ENCODE data around the gene RAB11FIP3. TPM values are rescaled to one million over a fixed set of nuclear protein-coding genes. Genes with fewer than 3 reads are reported as not detected.

Gene RAB11FIP3
- total and polyA plus RNA-seq, 10 of the 15 experiments (the other 5 are each of a cell fraction or from before 2014, with no cell fraction given), result 1.2 to 27.3 (median 7.7) TPM

GRCh38 chr16:483341-484075 lies 58.1 kb downstream of the RAB11FIP3 start:
- no peak for TF ChIP-seq RBBP5 (conservative IDR thresholded peaks at IDR 0.05)
- no peak for TF ChIP-seq HDAC6 (IDR thresholded peaks at IDR 0.05; ENCODE audit: unreplicated experiment)
- TF ChIP-seq EP300 (IDR thresholded peaks at IDR 0.05; ENCODE audit: borderline replicate concordance in 1 of 2, control insufficient read depth in 1 of 2, low read depth in 2 of 2, low read length in 2 of 2), result no peak
- no peak for TF ChIP-seq JUNB (IDR thresholded peaks at IDR 0.05)
- no peak for TF ChIP-seq KLF5 (IDR thresholded peaks at IDR 0.05; ENCODE audit: partially characterized antibody)
- no peak for TF ChIP-seq SUZ12 (IDR thresholded peaks at IDR 0.05; ENCODE audit: unreplicated experiment)
- no peak for TF ChIP-seq SREBF2 (IDR thresholded peaks at IDR 0.05; ENCODE audit: low read length)
- no peak for TF ChIP-seq USF1 (IDR thresholded peaks at IDR 0.05; ENCODE audit: borderline replicate concordance, extremely low read length, insufficient read depth, low read depth, low read length)
- TF ChIP-seq ZZZ3 (IDR thresholded peaks at IDR 0.05; ENCODE audit: control insufficient read depth, insufficient read length, low read depth), result no peak
- no peak for TF ChIP-seq POLR2A (IDR thresholded peaks at IDR 0.05; ENCODE audit: low read depth, low read length)
- TF ChIP-seq SPI1 (IDR thresholded peaks at IDR 0.05; ENCODE audit: borderline replicate concordance, insufficient read depth, low read depth, low read length), result no peak
- Histone ChIP-seq H3K4me3 (no peak overlapping the region), H3K36me3 (ENCODE audit: control insufficient read depth in 2 of 2, insufficient read depth in 2 of 2, low read length in 1 of 2) (peaks cover 2 to 4% of the 10 kb centered on the region in 2 experiments; a peak in 3 of 4 replicates), H3K9me3 (replicated peaks; ENCODE audit: control insufficient read depth, insufficient read depth, low read length) (no peaks in the 10 kb centered on the region), H3K9ac (ENCODE audit: control insufficient read depth, insufficient read depth, low read length) (no peak overlapping the region), H3K4me2 (ENCODE audit: control insufficient read depth, insufficient read depth) (no peak overlapping the region), H3K79me2 (ENCODE audit: control insufficient read depth, insufficient read depth, low read length) (no peaks in the 10 kb centered on the region), H3K4me1 (ENCODE audit: control insufficient read depth, insufficient read depth, low read length) (no peaks in the 10 kb centered on the region), H3K27me3 (replicated peaks in 1 of 2; ENCODE audit: control insufficient read depth in 2 of 2, insufficient read depth in 2 of 2, low read length in 1 of 2) (no peaks in the 10 kb centered on the region), H4K20me1 (ENCODE audit: control insufficient read depth, insufficient read depth) (no peaks in the 10 kb centered on the region), H3K27ac (ENCODE audit: control insufficient read depth, insufficient read depth) (no peak overlapping the region), H2AFZ (ENCODE audit: control insufficient read depth, low read depth, low read length) (no peak overlapping the region)
- DNase-seq (ENCODE audit: low read depth, low spot score), result no peak
- RAD21 ChIA-PET (ENCODE audit: unreplicated experiment), result no interaction called here
- CTCF ChIA-PET, result interaction anchor here (0.7 kb wide), 2 partner anchors 23 to 35 kb away, joined by 3 read pairs; no protein-coding TSS in a partner anchor
- BruUV-seq (replicated peaks), result no TSS peak
- in situ Hi-C loops (cut with MboI), result no loop called here
- POLR2A ChIA-PET, result no interaction called here
- intact Hi-C loops (cut with micrococcal nuclease; ENCODE audit: unreplicated experiment), result no loop called here
- ATAC-seq, result no peak
- SMC1A ChIA-PET (ENCODE audit: uncharacterized antibody, unreplicated experiment), result no interaction called here
- no peak for FAIRE-seq
- WGBS (ENCODE audit: insufficient coverage, insufficient replicate concordance, low lambda C conversion rate, missing lambda C conversion rate), result 92% methylated on average over 14 of the region's 14 CpGs
